GM10266 (cell line): ENCODE measurements around the gene NPVF.

Source experiments
- DNase-seq: peaks from one replicate; pipeline ENCODE4 v3.0.0; 2012; ENCODE audit errors: extremely low spot score
- TF ChIP-seq, protein P1 (sequence below): IDR thresholded peaks from 2 replicates; pipeline ENCODE4 v1.5.1; 2012; ENCODE audit warnings: mild to moderate bottlenecking, low read depth; ENCODE audit not compliant: control insufficient read depth, insufficient read depth; ENCODE audit errors: missing control alignments

The NPVF gene

GRCh38 chr7:25215694-25216335 is 12.5 kb downstream of the NPVF start:
- TF ChIP-seq, protein P1, sequence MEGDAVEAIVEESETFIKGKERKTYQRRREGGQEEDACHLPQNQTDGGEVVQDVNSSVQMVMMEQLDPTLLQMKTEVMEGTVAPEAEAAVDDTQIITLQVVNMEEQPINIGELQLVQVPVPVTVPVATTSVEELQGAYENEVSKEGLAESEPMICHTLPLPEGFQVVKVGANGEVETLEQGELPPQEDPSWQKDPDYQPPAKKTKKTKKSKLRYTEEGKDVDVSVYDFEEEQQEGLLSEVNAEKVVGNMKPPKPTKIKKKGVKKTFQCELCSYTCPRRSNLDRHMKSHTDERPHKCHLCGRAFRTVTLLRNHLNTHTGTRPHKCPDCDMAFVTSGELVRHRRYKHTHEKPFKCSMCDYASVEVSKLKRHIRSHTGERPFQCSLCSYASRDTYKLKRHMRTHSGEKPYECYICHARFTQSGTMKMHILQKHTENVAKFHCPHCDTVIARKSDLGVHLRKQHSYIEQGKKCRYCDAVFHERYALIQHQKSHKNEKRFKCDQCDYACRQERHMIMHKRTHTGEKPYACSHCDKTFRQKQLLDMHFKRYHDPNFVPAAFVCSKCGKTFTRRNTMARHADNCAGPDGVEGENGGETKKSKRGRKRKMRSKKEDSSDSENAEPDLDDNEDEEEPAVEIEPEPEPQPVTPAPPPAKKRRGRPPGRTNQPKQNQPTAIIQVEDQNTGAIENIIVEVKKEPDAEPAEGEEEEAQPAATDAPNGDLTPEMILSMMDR = no peak
- DNase-seq = no peak

DNA sequence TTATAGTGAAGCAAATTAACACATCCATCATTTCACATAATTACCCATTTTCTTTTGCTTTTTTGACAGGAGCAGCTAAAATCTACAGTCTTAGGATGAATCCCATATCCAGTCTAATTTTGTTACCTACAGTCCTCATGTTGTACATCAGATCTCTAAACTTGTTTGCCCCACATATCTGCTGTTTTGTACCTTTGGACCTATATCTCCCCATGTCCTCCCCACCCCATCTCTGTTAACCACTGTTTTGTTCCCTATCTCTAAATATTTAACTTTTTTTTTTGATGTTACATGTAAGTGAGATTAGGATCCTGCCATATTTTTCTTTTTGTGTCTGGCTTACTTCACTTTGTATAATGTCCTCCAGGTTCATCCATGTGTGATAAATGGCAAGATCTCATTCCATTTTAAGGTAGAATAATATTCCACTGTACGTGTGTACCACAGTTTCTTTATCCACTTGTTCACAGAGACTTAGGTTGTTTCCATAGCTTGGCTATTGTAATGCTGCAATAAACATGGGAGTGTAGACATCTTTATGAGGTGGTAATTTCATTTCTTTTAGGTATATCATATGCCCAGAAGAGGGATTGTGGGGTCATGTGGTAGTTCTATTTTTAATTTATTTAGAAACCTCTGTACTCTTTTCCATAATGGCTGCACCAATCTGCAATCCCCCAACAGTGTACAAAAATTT is 19.6 kb downstream of the NPVF start:
- TF ChIP-seq, protein P1 = no peak
- DNase-seq = no peak

DNA sequence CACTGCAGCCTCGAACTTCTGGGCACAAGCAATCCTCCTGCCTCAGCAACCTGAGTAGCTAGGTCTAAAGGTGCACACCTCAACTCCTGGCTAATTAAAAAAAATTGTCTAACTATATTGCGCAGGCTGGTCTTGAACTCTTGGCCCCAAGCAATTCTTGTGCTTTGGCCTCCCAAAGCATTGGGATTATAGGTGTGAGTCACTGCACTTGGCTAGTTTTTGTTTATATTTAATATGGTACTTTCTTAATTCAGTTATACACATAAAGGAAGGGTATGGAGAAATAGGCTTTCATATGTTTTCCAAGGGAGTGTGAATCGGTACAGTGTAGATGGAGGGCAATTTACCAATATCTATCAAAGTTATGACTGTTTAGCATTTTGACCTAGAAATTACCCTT is 20.4 kb downstream of the NPVF start:
- TF ChIP-seq, protein P1 = no peak
- DNase-seq = no peak

DNA sequence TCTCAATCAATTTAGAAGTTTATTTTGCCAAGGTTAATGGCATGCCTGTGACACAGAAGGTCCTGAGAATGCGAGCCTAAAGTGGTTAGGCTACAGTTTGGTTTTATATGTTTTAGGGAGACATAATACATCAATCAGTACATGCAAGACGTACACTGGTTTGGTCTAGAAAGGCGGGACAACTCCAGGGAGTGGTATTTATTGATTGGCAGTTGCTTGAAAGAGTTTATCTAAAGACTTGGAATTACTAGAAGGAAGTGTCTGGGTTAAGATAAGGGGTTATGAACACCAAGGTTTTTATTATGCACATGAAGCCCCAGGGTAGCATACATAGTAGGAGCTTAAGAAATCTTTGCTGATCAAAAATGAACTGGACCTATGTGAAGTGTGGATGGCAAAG is 21.5 kb downstream of the NPVF start:
- no peak for DNase-seq
- TF ChIP-seq, protein P1 = no peak

- TF ChIP-seq, protein P1 = no peak
- no peak for DNase-seq
These were observed 32.0 kb downstream of the NPVF start for GRCh38 chr7:25196132-25196896.

GRCh38 chr7:25194036-25194435 is 34.2 kb downstream of the NPVF start:
- no peak for DNase-seq
- TF ChIP-seq, protein P1 = no peak
